T-helper 9 cell (primary cell): ENCODE results near the gene PLPP1.

Source experiments
- DNase-seq: peaks from one replicate; pipeline ENCODE4 v3.0.0-alpha.2; 2020
- total RNA-seq, 2 donors: gene quantifications; one replicate each; lab custom pipeline; 2026; lab: John Stamatoyannopoulos, UW

PLPP1 gene
- total RNA-seq: 5.1 to 7.1 reads per million in 2 donors

- peak; percentile 72 for DNase-seq
These were observed at the start of gene PLPP1 for GRCh38 chr5:55534436-55535198. Gene PLPP1 (minus strand): TSS chr5:55534964. CDS start chr5:55534629, 335 bp downstream.

- no peak for DNase-seq
These were observed 48.8 kb upstream of the PLPP1 start for GRCh38 chr5:55583578-55583977.

GRCh38 chr5:55582256-55582655, 47.5 kb upstream of the PLPP1 start:
- DNase-seq: no peak

GRCh38 chr5:55580042-55580441, 45.3 kb upstream of the PLPP1 start:
- DNase-seq: no peak

DNA sequence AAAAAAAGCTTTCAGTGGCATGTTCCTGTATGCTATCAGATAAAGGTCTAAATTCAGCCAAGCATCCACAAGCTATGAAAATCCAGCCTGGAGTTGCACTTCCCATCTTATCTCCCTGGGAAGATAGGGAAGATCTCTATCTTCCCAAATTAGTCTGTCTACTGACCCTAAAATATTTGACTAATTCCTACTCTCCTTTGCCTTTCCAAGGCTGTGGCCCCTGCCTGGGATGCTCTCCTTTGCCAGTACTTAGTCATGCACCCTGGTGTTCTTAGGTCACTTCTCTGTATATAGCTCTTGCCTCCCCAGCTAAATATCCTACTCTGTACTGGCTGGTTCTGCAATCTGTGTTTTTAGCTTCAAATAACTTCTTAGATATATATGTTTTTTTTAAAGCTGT, 44.0 kb upstream of the PLPP1 start:
- no peak for DNase-seq

- DNase-seq: no peak
These were observed 42.7 kb upstream of the PLPP1 start for GRCh38 chr5:55577353-55578060.

GRCh38 chr5:55576661-55577060, 41.9 kb upstream of the PLPP1 start:
- DNase-seq: no peak

DNA sequence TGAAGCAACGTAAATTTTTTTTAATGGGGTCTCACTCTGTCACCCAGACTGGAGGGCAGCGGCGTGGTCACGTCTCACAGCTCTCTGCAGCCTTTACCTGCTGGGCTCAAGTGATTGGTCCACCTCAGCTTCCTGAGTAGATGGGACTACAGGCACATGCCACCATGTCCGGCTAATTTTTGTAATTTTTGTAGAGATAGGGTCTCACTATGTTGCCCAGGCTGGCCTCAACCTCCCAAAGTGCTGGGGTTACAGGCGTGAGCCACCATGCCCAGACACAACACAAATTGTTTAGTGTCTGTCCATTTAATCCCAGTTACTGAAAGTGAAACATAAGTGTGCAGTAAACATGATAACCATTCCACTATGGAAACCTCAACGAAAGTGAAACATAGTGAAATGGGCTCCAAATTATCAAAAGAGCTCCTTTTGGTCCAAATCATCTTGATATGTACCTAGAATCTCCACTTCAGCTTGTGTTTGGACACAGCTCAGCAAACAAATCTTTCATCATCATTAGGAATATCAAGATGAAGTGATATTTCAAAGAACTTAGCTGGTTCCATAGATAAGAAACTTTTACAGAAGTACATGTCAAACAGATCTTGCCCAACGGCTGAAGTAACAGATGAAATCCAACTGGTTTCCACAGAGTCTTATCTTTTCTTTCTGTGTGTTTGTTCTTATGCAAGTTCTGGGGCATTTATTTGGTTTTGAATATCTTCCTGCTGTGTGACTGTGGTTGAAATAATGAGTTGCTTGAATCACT, 41.2 kb upstream of the PLPP1 start:
- DNase-seq: no peak

DNA sequence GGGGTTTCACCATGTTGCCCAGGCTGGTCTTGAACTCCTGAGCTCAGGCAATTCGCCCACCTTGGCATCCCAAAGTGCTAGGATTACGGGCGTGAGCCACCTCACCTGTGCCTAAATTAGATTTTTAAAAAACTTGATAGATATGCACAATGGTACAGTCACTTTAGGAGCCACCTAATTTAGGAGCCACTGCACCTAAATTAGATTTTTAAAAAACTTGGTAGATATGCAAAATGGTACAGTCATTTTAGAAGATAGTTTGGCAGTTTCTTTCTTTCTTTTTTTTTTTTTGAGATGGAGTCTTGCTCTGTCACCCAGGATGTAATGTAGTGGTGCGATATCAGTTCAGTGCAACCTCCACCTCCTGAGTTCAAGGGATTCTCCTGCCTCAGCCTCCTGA, 37.8 kb upstream of the PLPP1 start:
- DNase-seq: no peak

DNA sequence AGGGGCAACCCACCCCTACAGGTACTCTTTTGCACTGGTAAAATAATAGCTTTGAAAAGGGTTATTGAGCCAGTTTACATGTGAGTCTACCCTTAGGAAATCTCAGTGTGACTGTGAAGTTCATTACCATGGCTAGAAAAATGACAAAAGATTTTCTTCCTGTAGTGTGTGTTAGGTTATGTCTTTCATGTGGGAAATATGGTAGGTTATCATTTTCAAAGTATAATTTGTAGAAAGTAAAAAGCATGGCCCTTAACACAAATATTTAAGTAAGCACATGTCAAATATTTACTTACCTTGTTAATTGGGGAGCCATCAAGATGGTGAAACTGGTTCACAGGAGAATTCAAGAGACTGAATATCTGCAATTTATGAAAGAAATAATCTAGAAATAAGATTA, 37.3 kb upstream of the PLPP1 start:
- DNase-seq: no peak

- DNase-seq: no peak
These were observed 35.8 kb upstream of the PLPP1 start for GRCh38 chr5:55570570-55570969.

- no peak for DNase-seq
These were observed 35.3 kb upstream of the PLPP1 start for GRCh38 chr5:55570026-55570425.

GRCh38 chr5:55569513-55569865, 34.7 kb upstream of the PLPP1 start:
- no peak for DNase-seq

DNA sequence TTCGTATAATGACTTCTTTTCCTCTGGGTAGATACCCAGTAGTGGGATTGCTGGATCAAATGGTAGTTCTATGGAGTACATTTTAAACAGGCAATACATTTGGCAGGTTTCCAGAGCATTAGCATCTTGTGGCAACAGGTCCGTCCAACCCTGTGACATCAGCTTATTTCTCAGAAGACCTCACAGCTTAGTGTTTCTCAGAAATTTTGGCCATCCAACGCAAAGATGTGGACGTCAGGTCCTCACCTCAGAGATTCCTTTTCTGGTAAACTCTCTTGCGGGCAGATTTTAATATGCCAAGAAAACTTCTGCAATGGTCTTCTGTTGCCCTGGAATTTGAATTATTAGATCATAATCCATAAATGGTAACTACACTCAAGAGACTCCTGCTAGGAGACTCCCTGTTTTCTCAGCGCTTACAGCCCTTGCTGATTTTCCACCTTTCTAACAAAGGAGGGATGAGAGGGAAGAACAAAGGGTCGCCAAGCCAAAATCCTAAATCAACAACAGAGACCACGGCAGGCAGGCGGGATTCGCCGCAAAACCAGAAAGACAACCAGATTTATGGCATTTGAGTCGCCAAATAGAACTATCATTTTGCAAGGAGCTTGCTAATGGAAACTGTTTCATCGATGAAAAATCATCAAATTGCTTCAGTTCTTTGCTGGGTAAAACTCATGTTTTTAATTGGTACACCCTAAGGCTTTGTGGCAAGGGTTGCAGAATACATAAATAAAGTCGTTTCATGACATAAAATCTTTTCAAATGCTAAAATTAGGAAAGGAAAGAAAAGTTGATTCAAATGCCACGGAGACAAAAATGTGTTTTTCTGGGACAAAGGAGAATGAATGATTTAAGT, 34.1 kb upstream of the PLPP1 start:
- DNase-seq: no peak

GRCh38 chr5:55564721-55565120, 30.0 kb upstream of the PLPP1 start:
- no peak for DNase-seq

DNA sequence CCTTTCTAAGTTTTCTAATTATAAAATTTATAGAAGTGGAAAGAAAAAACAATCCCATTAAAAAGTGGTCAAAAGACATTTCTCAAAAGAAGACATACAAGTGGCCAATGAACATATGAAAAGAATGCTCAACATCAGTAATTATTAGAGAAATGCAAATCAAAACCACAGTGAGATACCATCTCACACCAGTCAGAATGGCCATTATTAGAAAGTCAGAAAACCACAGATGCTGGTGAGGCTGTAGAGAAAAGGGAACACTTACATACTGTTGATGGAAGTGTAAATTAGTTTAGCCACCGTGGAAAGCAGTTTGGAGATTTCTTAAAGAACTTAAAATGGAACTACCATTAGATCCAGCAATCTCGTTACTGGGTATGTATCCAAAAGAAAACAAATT, 23.7 kb upstream of the PLPP1 start:
- DNase-seq: no peak

GRCh38 chr5:55557123-55557522, 22.4 kb upstream of the PLPP1 start:
- DNase-seq: no peak

DNA sequence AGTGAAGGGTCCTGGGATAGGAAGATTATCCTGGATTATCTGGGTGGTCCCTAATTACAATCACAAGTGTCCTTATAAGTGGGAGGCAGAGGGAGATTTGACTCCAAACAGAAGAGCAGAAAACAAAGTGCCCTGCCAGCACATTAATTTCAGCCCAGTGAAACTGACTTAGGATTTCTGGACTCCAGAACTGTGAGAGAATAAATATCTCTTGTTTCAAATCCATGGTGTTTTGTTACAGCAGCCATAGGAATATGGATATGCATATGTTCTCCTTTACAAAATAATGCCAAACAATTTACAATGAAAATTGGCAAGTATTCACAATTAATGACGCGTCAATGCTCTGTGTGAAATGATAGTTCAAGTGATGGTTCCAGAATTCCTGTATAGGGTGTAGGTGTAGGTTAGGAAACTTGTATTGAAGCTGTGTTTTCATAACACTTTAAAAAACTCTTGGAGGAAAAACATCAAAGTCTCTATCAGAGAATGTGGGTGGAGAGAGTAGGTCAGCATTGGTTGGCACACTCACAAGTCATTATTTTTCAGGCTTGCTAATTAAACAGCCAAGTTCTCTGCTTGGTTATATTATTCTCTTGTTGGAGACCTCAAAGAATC, 19.9 kb upstream of the PLPP1 start:
- no peak for DNase-seq

GRCh38 chr5:55551904-55552303, 17.1 kb upstream of the PLPP1 start:
- no peak for DNase-seq

DNA sequence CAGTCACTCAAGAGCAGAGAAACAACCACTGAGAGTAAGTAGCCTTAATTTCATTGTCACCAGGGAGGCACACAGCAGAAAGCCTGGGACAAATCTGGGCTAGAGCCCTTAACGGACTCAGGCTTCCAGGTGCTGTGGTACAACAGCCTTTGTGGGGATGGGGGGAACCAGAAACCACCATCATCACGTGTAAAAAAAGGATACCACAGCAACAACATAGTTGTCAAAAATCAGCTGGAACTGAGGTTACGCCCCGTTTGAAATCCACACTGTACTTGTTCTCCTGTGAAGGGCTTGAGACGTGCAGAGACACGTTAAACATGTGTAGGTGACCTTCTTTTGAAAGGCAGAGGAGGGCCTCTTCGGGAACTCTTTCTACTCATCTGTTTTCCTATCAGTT, 16.6 kb upstream of the PLPP1 start:
- DNase-seq: no peak

- DNase-seq: no peak
These were observed 13.0 kb upstream of the PLPP1 start for GRCh38 chr5:55547781-55548180.

GRCh38 chr5:55546947-55547346, 12.2 kb upstream of the PLPP1 start:
- no peak for DNase-seq
